NCI-H1105 treated with DMSO at 0.1 percent for 48 hours (cell line): ENCODE measurements around the gene ICA1L.

ENCODE experiments used
- DNase-seq: peaks from one replicate; lab custom pipeline; 2025; lab: John Stamatoyannopoulos, UW

Gene ICA1L

GRCh38 chr2:202782940-202783558 lies 88.5 kb downstream of the ICA1L start:
- no peak for DNase-seq

GRCh38 chr2:202780514-202781021 lies 91.0 kb downstream of the ICA1L start:
- DNase-seq, result no peak

- no peak for DNase-seq
Observed at GRCh38 chr2:202778217-202778616, 93.3 kb downstream of the ICA1L start.

GRCh38 chr2:202774104-202774503 lies 97.5 kb downstream of the ICA1L start:
- DNase-seq, result no peak

GRCh38 chr2:202773301-202773973 lies 98.1 kb downstream of the ICA1L start:
- no peak for DNase-seq

GRCh38 chr2:202771741-202772460 lies 99.7 kb downstream of the ICA1L start:
- no peak for DNase-seq

GRCh38 chr2:202771336-202771735 lies 100.2 kb downstream of the ICA1L start:
- DNase-seq, result no peak

GRCh38 chr2:202769201-202769600 lies 102.4 kb downstream of the ICA1L start:
- DNase-seq, result no peak

- no peak for DNase-seq
Observed at GRCh38 chr2:202768273-202768672, 103.3 kb downstream of the ICA1L start.

GRCh38 chr2:202765436-202765835 lies 106.1 kb downstream of the ICA1L start:
- DNase-seq, result no peak

GRCh38 chr2:202764991-202765390 lies 106.6 kb downstream of the ICA1L start:
- DNase-seq, result no peak

- no peak for DNase-seq
Observed at GRCh38 chr2:202763916-202764315, 107.7 kb downstream of the ICA1L start.

GRCh38 chr2:202762556-202762955 lies 109.0 kb downstream of the ICA1L start:
- no peak for DNase-seq

GRCh38 chr2:202760848-202761247 lies 110.7 kb downstream of the ICA1L start:
- DNase-seq, result no peak

- DNase-seq, result no peak
Observed at GRCh38 chr2:202758604-202759003, 113.0 kb downstream of the ICA1L start.

- DNase-seq, result no peak
Observed at GRCh38 chr2:202758128-202758527, 113.4 kb downstream of the ICA1L start.

- DNase-seq, result no peak
Observed at GRCh38 chr2:202757339-202757738, 114.2 kb downstream of the ICA1L start.

GRCh38 chr2:202756598-202756997 lies 115.0 kb downstream of the ICA1L start:
- no peak for DNase-seq

- no peak for DNase-seq
Observed at GRCh38 chr2:202754936-202755335, 116.6 kb downstream of the ICA1L start.

GRCh38 chr2:202752071-202752470 lies 119.5 kb downstream of the ICA1L start:
- DNase-seq, result no peak

GRCh38 chr2:202750763-202751427 lies 120.7 kb downstream of the ICA1L start:
- DNase-seq, result no peak

- no peak for DNase-seq
Observed at GRCh38 chr2:202749477-202749876, 122.1 kb downstream of the ICA1L start.
